ENCODE measurements around the gene PSMC5.

DNA sequence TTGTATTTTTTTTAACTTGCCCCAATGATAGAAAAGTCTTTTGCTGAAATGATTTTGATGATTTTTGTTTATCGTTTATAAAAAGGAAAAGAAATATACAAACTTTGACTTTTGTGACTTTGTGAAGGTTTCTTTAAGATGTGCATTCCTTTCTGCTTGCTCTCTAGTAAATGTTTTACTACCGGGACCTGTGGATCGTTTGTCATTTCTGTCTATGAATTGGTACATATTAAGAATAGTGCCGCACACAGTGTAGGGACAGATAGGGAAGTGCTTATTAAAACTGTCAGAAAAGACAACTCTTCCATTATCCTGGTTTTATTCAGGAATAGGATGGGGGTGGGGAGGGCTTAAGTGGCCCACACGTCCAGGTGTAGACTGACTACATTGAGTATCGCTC is 8.1 kb upstream of the PSMC5 start:
- TF ChIP-seq, protein P1, sequence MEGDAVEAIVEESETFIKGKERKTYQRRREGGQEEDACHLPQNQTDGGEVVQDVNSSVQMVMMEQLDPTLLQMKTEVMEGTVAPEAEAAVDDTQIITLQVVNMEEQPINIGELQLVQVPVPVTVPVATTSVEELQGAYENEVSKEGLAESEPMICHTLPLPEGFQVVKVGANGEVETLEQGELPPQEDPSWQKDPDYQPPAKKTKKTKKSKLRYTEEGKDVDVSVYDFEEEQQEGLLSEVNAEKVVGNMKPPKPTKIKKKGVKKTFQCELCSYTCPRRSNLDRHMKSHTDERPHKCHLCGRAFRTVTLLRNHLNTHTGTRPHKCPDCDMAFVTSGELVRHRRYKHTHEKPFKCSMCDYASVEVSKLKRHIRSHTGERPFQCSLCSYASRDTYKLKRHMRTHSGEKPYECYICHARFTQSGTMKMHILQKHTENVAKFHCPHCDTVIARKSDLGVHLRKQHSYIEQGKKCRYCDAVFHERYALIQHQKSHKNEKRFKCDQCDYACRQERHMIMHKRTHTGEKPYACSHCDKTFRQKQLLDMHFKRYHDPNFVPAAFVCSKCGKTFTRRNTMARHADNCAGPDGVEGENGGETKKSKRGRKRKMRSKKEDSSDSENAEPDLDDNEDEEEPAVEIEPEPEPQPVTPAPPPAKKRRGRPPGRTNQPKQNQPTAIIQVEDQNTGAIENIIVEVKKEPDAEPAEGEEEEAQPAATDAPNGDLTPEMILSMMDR (IDR thresholded peaks at IDR 0.05) = no peak
- TF ChIP-seq POLR2A (IDR thresholded peaks at IDR 0.05) (no peak), EP300 (IDR thresholded peaks at IDR 0.05) (no peak)
